Endothelial cell of umbilical vein (primary cell): Measurements from ENCODE around the gene PI4KB.

ENCODE experiments used
- CTCF ChIP-seq, 2 donors: IDR thresholded peaks; 1 replicate in 1 of 2; 2 replicates in 1 of 2; pipeline ENCODE4 v1.5.1; 2011; ENCODE audit warnings: low read length in 2 of 2, mild to moderate bottlenecking in 2 of 2, moderate library complexity in 2 of 2, control low read depth in 1 of 2, inconsistent platforms in 1 of 2, low read depth in 1 of 2; ENCODE audit not compliant: insufficient read depth in 1 of 2; ENCODE audit errors: extremely low read depth in 1 of 2
- EZH2 ChIP-seq: IDR thresholded peaks from 2 replicates; pipeline ENCODE4 v1.6.1; 2012; ENCODE audit warnings: borderline replicate concordance, low read depth, mild to moderate bottlenecking, moderate library complexity, low read length, inconsistent platforms; ENCODE audit not compliant: severe bottlenecking
- MYC ChIP-seq: IDR thresholded peaks from one replicate; pipeline ENCODE4 v1.6.1; 2011; ENCODE audit warnings: mild to moderate bottlenecking, low read depth, low read length
- POLR2AphosphoS5 ChIP-seq: IDR thresholded peaks from 2 replicates; pipeline ENCODE4 v1.6.1; 2012; ENCODE audit warnings: low read depth, mild to moderate bottlenecking, control low read depth, low read length, moderate library complexity; ENCODE audit not compliant: insufficient read depth

- TF ChIP-seq POLR2AphosphoS5 (no peak), CTCF (IDR thresholded peaks at IDR 0.05; ENCODE audit: extremely low read depth in 1 of 2, insufficient read depth in 1 of 2, low read depth in 1 of 2, low read length in 2 of 2) (no peak), EZH2 (no peak), MYC (no peak)
Measured at GRCh38 chr1:151286619-151287340, 40.4 kb downstream of the PI4KB start.
